ENCODE data around the gene NPR1. TPM values are rescaled to one million over a fixed set of nuclear protein-coding genes. Genes with fewer than 3 reads are reported as not detected.
"Not testable (repeated sequence)": the region's sequence is repeated elsewhere in the genome, so short reads cannot be mapped to it uniquely, and the experiment has no call there.

The NPR1 gene
- total RNA-seq, 1 donor = 1.5 TPM

- DNase-seq (ENCODE audit: low read depth) = no peak
These were observed 45.2 kb downstream of the NPR1 start for GRCh38 chr1:153723687-153724086.

GRCh38 chr1:153724634-153725033 is 46.1 kb downstream of the NPR1 start:
- not testable (repeated sequence) for H3K4me3 ChIP-seq (ENCODE audit: low read depth, low read length); DNase-seq (ENCODE audit: low read depth)

More at GRCh38 chr1:153723687-153724086, 45.2 kb downstream of the NPR1 start:
- H3K4me3 ChIP-seq (ENCODE audit: low read depth, low read length) = no peak overlapping the region
- TF ChIP-seq CTCF (IDR thresholded peaks at IDR 0.05; ENCODE audit: insufficient read depth, low read length) = no peak

- peak within 1 kb of the TSS; percentile 95 for H3K4me3 ChIP-seq (ENCODE audit: low read depth, low read length)
- DNase-seq (ENCODE audit: low read depth) = peak; percentile 100
- TF ChIP-seq CTCF (IDR thresholded peaks at IDR 0.05; ENCODE audit: insufficient read depth, low read length) = peak; percentile 27
These were observed 49.2 kb downstream of the NPR1 start, which contains the start of gene INTS3 for GRCh38 chr1:153727463-153728304. TSS of gene INTS3 (plus strand) at chr1:153728050. CDS start at chr1:153728635, 585 bp downstream.

GRCh38 chr1:153728305-153729066 is 50.0 kb downstream of the NPR1 start:
- DNase-seq (ENCODE audit: low read depth) = peak; percentile 52
- no peak for TF ChIP-seq CTCF (IDR thresholded peaks at IDR 0.05; ENCODE audit: insufficient read depth, low read length)
- peak overlapping the region; percentile 95 for H3K4me3 ChIP-seq (ENCODE audit: low read depth, low read length)

GRCh38 chr1:153730468-153730988 is 52.0 kb downstream of the NPR1 start:
- no peak for DNase-seq (ENCODE audit: low read depth)
- H3K4me3 ChIP-seq (ENCODE audit: low read depth, low read length) = no peak overlapping the region
- TF ChIP-seq CTCF (IDR thresholded peaks at IDR 0.05; ENCODE audit: insufficient read depth, low read length) = no peak

- no peak overlapping the region for H3K4me3 ChIP-seq (ENCODE audit: low read depth, low read length)
- TF ChIP-seq CTCF (IDR thresholded peaks at IDR 0.05; ENCODE audit: insufficient read depth, low read length) = no peak
- DNase-seq (ENCODE audit: low read depth) = no peak
These were observed 55.5 kb downstream of the NPR1 start for GRCh38 chr1:153733970-153734369.
